HepG2 (cell line): ENCODE results near the gene ZFYVE28. TPM values are rescaled to one million over a fixed set of nuclear protein-coding genes. Genes with fewer than 3 reads are reported as not detected.
"Not testable (repeated sequence)": the region's sequence is repeated elsewhere in the genome, so short reads cannot be mapped to it uniquely, and the experiment has no call there.

Experiments
- ATAC-seq: fragments of 200-7000 bp; cut with Tn5 transposase; 3 replicates; pipeline ENCODE4 v1.9.1; 2020; ENCODE audit warnings: mild to moderate bottlenecking, moderate library complexity
- BruUV-seq: library from RNA; stranded (reverse); fragments of 400-500 nt; replicated peaks from 2 replicates; lab custom pipeline; 2021; lab: Mats Ljungman, UMichigan
- CTCF ChIA-PET: fragments of 300-600 bp; formaldehyde crosslinking; extraction: SDS; loops from one replicate; lab custom pipeline; 2021; ENCODE audit warnings: low total read pairs, inconsistent platforms, low intra/inter-chr PET ratio; lab: Yijun Ruan, JAX
- POLR2A ChIA-PET: fragments of 350-600 bp; sonication (Branson Sonifier 250); formaldehyde crosslinking; loops from one replicate; lab custom pipeline; 2020; ENCODE audit warnings: antibody characterized with exemption, inconsistent platforms; lab: Yijun Ruan, JAX
- DNase-seq: peaks from one replicate; pipeline ENCODE4 v3.0.0-alpha.2; 2015; ENCODE audit warnings: low spot score
- FAIRE-seq: peaks from 3 replicates; lab custom pipeline; 2011; peaks lifted over from hg19 to GRCh38; lab: Jason Lieb, UNC
- H2AFZ ChIP-seq: one replicate; pipeline ENCODE4 v1.6.1; 2011; ENCODE audit warnings: low read length, inconsistent platforms
- H3K27ac ChIP-seq: fragments of 300-600 bp; 3 replicates; pipeline ENCODE4 v1.8.0; 2011; ENCODE audit warnings: mixed run types, mild to moderate bottlenecking, mixed read lengths, low read length, inconsistent platforms; ENCODE audit not compliant: insufficient read depth; ENCODE audit errors: extremely low read length
- H3K27me3 ChIP-seq, 2 experiments: fragments of 200-600 bp in 1 of 2; 2 replicates in 1 of 2; 3 replicates in 1 of 2; pipeline versions ENCODE4 v1.6.0 to v1.8.0; 2011; ENCODE audit warnings: low read length in 2 of 2, mild to moderate bottlenecking in 2 of 2, moderate library complexity in 2 of 2, inconsistent platforms in 1 of 2; ENCODE audit not compliant: insufficient read depth in 2 of 2, control insufficient read depth in 1 of 2
- H3K36me3 ChIP-seq, 2 experiments: fragments of 200-600 bp in 1 of 2; replicated peaks in 1 of 2; 2 replicates in 1 of 2; 3 replicates in 1 of 2; pipeline versions ENCODE4 v1.5.1 to v1.8.0; 2011; ENCODE audit warnings: low read length in 2 of 2, inconsistent platforms in 1 of 2; ENCODE audit not compliant: insufficient read depth in 2 of 2, control insufficient read depth in 1 of 2
- H3K4me1 ChIP-seq: 2 replicates; pipeline ENCODE4 v1.5.1; 2012; ENCODE audit warnings: low read length, inconsistent platforms; ENCODE audit not compliant: insufficient read depth
- H3K4me2 ChIP-seq: 2 replicates; pipeline ENCODE4 v1.6.0; 2011; ENCODE audit warnings: low read depth, low read length, inconsistent platforms
- H3K4me3 ChIP-seq, 3 experiments: fragments of 200-600 bp in 1 of 3; sonication (generic), shearing (Covaris generic) in 1 of 3; replicated peaks in 1 of 3; 2 replicates each; pipeline ENCODE4 v1.5.1; 2011 to 2016; ENCODE audit warnings: low read length in 3 of 3, inconsistent platforms in 2 of 3, low read depth in 2 of 3, mild to moderate bottlenecking in 2 of 3, control low read depth in 1 of 3, mixed read lengths in 1 of 3; ENCODE audit not compliant: insufficient read depth in 1 of 3
- H3K79me2 ChIP-seq: one replicate; pipeline ENCODE4 v1.6.1; 2011; ENCODE audit warnings: low read length, inconsistent platforms; ENCODE audit not compliant: insufficient read depth
- H3K9ac ChIP-seq: 2 replicates; pipeline ENCODE4 v1.6.0; 2011; ENCODE audit warnings: mild to moderate bottlenecking, low read depth, low read length, inconsistent platforms; ENCODE audit not compliant: insufficient read depth
- H3K9me3 ChIP-seq: 2 replicates; pipeline ENCODE4 v1.5.1; 2012; ENCODE audit warnings: mild to moderate bottlenecking, low read length
- H4K20me1 ChIP-seq: 2 replicates; pipeline ENCODE4 v1.6.0; 2011; ENCODE audit warnings: inconsistent platforms, mild to moderate bottlenecking, low read length, moderate library complexity; ENCODE audit not compliant: insufficient read depth
- ATF1 ChIP-seq: IDR thresholded peaks from 2 replicates; pipeline ENCODE4 v1.6.1; 2016; ENCODE audit warnings: mild to moderate bottlenecking, control low read depth
- EZH2 ChIP-seq: conservative IDR thresholded peaks from 2 replicates; pipeline ENCODE4 v1.6.1; 2012; ENCODE audit warnings: mild to moderate bottlenecking, low read depth, low read length, moderate library complexity
- HES4 ChIP-seq: sonication (generic); formaldehyde crosslinking; IDR thresholded peaks from 2 replicates; pipeline ENCODE4 v1.9.0; 2021; ENCODE audit warnings: mild to moderate bottlenecking, missing genetic modification reagents, borderline replicate concordance
- MEIS2 ChIP-seq: sonication (generic); formaldehyde crosslinking; IDR thresholded peaks from 2 replicates; pipeline ENCODE4 v1.9.0; 2021; ENCODE audit warnings: mild to moderate bottlenecking, missing genetic modification reagents
- NONO ChIP-seq, 2 experiments: fragments of 450-650 bp in 1 of 2; sonication (generic) in 1 of 2; formaldehyde crosslinking in 1 of 2; IDR thresholded peaks in 1 of 2; conservative IDR thresholded peaks in 1 of 2; 2 replicates each; pipeline versions ENCODE4 v1.6.1 to v1.8.0; 2017 to 2022; ENCODE audit warnings: mild to moderate bottlenecking in 1 of 2, missing genetic modification reagents in 1 of 2, moderate library complexity in 1 of 2
- PCBP1 ChIP-seq: fragments of 200-400 bp; formaldehyde crosslinking; IDR thresholded peaks from 2 replicates; pipeline ENCODE4 v1.6.1; 2017; ENCODE audit warnings: mild to moderate bottlenecking, low read depth, low read length, borderline replicate concordance
- REPIN1 ChIP-seq: sonication (generic); formaldehyde crosslinking; IDR thresholded peaks from 2 replicates; pipeline ENCODE4 v1.8.0; 2022; ENCODE audit warnings: missing genetic modification reagents, low read depth, mild to moderate bottlenecking, borderline replicate concordance
- ZIK1 ChIP-seq: sonication (generic); formaldehyde crosslinking; IDR thresholded peaks from 2 replicates; pipeline ENCODE4 v1.5.0; 2020; ENCODE audit warnings: mild to moderate bottlenecking, low read depth, missing genetic modification reagents, borderline replicate concordance
- ZNF280B ChIP-seq: sonication (generic); formaldehyde crosslinking; IDR thresholded peaks from 2 replicates; pipeline ENCODE4 v1.5.0; 2020; ENCODE audit warnings: missing genetic modification reagents, mild to moderate bottlenecking, borderline replicate concordance
- ZNF451 ChIP-seq: sonication (generic); formaldehyde crosslinking; IDR thresholded peaks from 2 replicates; pipeline ENCODE4 v1.5.0; 2020; ENCODE audit warnings: mild to moderate bottlenecking, missing genetic modification reagents
- ZNF597 ChIP-seq: sonication (generic); formaldehyde crosslinking; IDR thresholded peaks from 2 replicates; pipeline ENCODE4 v1.5.0; 2020; ENCODE audit warnings: missing genetic modification reagents
- ZNF687 ChIP-seq: sonication (generic); formaldehyde crosslinking; IDR thresholded peaks from 2 replicates; pipeline ENCODE4 v1.5.1; 2020; ENCODE audit warnings: mild to moderate bottlenecking, missing genetic modification reagents, moderate library complexity
- in situ Hi-C: cut with HindIII; loops from 2 replicates; pipeline ENCODE4 v1.10.0; 2017; ENCODE audit warnings: low pct_unique_long_range_greater_than_20kb; ENCODE audit not compliant: extremely low pct_ligation_motif_present
- intact Hi-C: fragments of 100-400 bp; cut with micrococcal nuclease; formaldehyde crosslinking; loops from one replicate; pipeline ENCODE4 v1.10.0; 2022; ENCODE audit not compliant: unreplicated experiment
- polyA plus RNA-seq, 8 experiments: library from polyadenylated mRNA; depleted of rRNA in 3 of 8; stranded (reverse) in 7 of 8; unstranded in 1 of 8; fragments of >200 nt; fragmentation: Illumina TruSeq in 4 of 8; extraction: Trizol in 4 of 8; gene quantifications; 2 replicates each; pipeline versions ENCODE4 v1.2.1 to v1.2.3, GENCODE V29; 2011 to 2016; ENCODE audit warnings: low read depth in 4 of 8, missing spikeins in 1 of 8, mixed read lengths in 1 of 8; ENCODE audit not compliant: insufficient read depth in 1 of 8
- total RNA-seq, 5 experiments: library from RNA; depleted of rRNA; stranded (reverse); fragments of >200 nt; fragmentation: Illumina TruSeq; extraction: Trizol; gene quantifications; 2 replicates each; pipeline ENCODE4 v1.2.3, GENCODE V29; 2016; ENCODE audit warnings: low read depth in 1 of 5

The ZFYVE28 gene
- total and polyA plus RNA-seq, 2 of the 13 experiments (the other 11 are each of a cell fraction or from before 2014, with no cell fraction given) = 0.12 to 0.22 TPM

GRCh38 chr4:2417765-2418649 is at the start of gene ZFYVE28 (continued):
- TF ChIP-seq ZNF280B (CRISPR knock-in tag) (peak; percentile 49; the same call in 1 of the 2 replicates), ZNF451 (CRISPR knock-in tag) (no peak), ATF1 (no peak), REPIN1 (CRISPR knock-in tag) (0 out of 2 replicates have a peak, but pooled peaks have one; percentile 2), ZNF597 (no peak), HES4 (no peak), NONO (IDR thresholded peaks at IDR 0.05) (no peak), NONO (CRISPR knock-in tag; conservative IDR thresholded peaks at IDR 0.05) (0 out of 2 replicates have a peak, but pooled peaks have one; percentile 6), PCBP1 (0 out of 2 replicates have a peak, but pooled peaks have one; percentile 20), MEIS2 (CRISPR knock-in tag) (0 out of 2 replicates have a peak, but pooled peaks have one; percentile 20), ZNF687 (peak; percentile 23), ZIK1 (0 out of 2 replicates have a peak, but pooled peaks have one; percentile 24), EZH2 (peak; percentile 88)

GRCh38 chr4:2465544-2465943 is 47.1 kb upstream of the ZFYVE28 start:
- peaks cover 39% of the 10 kb centered on the region for H3K4me1 ChIP-seq
- H3K4me2 ChIP-seq, H3K9me3 ChIP-seq, in situ Hi-C loops, H3K36me3 ChIP-seq, FAIRE-seq, H2AFZ ChIP-seq, H3K27ac ChIP-seq, H4K20me1 ChIP-seq, POLR2A ChIA-PET, DNase-seq, ATAC-seq, BruUV-seq, H3K4me3 ChIP-seq, H3K9ac ChIP-seq, CTCF ChIA-PET: not testable (repeated sequence)
- intact Hi-C loops = loop anchor here (10.0 kb wide), 1 partner anchor 221 kb away; the partner anchor contains the start of genes HAUS3 and POLN
- peaks cover 25% of the 10 kb centered on the region for H3K79me2 ChIP-seq
- peaks cover 3 to 14% of the 10 kb centered on the region in 2 experiments; a peak in 3 of 5 replicates for H3K27me3 ChIP-seq
